CD14-positive monocyte (primary cell): ENCODE measurements around the gene NUBPL. TPM values are rescaled to one million over a fixed set of nuclear protein-coding genes. Genes with fewer than 3 reads are reported as not detected.

ENCODE experiments used
- DNase-seq, 3 donors: peaks; one replicate each; pipeline ENCODE4 v3.0.0-alpha.2; 2011 to 2022
- H2AFZ ChIP-seq: 2 replicates; pipeline ENCODE4 v1.6.0; 2012; ENCODE audit warnings: mild to moderate bottlenecking, low read depth, low read length, inconsistent platforms; ENCODE audit not compliant: insufficient read depth, poor library complexity, severe bottlenecking
- H3K27ac ChIP-seq, 2 donors: 1 replicate in 1 of 2; 2 replicates in 1 of 2; pipeline ENCODE4 v1.5.1; 2012 to 2013; ENCODE audit warnings: low read length in 2 of 2, control low read depth in 1 of 2, inconsistent platforms in 1 of 2, low read depth in 1 of 2, mild to moderate bottlenecking in 1 of 2
- H3K27me3 ChIP-seq, 2 donors: one replicate each; pipeline versions ENCODE4 v1.6.0 to v1.6.1; 2011 to 2013; ENCODE audit warnings: low read length in 2 of 2; ENCODE audit not compliant: control insufficient read depth in 2 of 2, insufficient read depth in 2 of 2
- H3K36me3 ChIP-seq, 2 donors: replicated peaks in 1 of 2; 1 replicate in 1 of 2; 2 replicates in 1 of 2; pipeline versions ENCODE4 v1.5.1 to v1.6.1; 2012 to 2013; ENCODE audit warnings: low read length in 2 of 2, control low read depth in 1 of 2, inconsistent platforms in 1 of 2, mild to moderate bottlenecking in 1 of 2; ENCODE audit not compliant: insufficient read depth in 2 of 2, control insufficient read depth in 1 of 2
- H3K4me1 ChIP-seq, 2 donors: 1 replicate in 1 of 2; 2 replicates in 1 of 2; pipeline versions ENCODE4 v1.5.1 to v1.6.1; 2012 to 2013; ENCODE audit warnings: low read length in 2 of 2, control low read depth in 1 of 2, inconsistent platforms in 1 of 2, mild to moderate bottlenecking in 1 of 2, moderate library complexity in 1 of 2; ENCODE audit not compliant: insufficient read depth in 2 of 2, control insufficient read depth in 1 of 2
- H3K4me2 ChIP-seq: replicated peaks from 2 replicates; pipeline ENCODE3; 2012; ENCODE audit warnings: low read length, moderate library complexity, mild to moderate bottlenecking; ENCODE audit not compliant: poor library complexity, severe bottlenecking; ENCODE audit errors: extremely low read depth
- H3K4me3 ChIP-seq, 3 experiments: fragments of 200-600 bp in 1 of 3; sonication (generic) in 1 of 3; replicated peaks in 1 of 3; 1 replicate in 2 of 3; 2 replicates in 1 of 3; pipeline ENCODE4 v1.5.1; 2011 to 2013; ENCODE audit warnings: low read length in 3 of 3, mild to moderate bottlenecking in 3 of 3, control low read depth in 2 of 3, low read depth in 2 of 3, inconsistent platforms in 1 of 3, moderate library complexity in 1 of 3
- H3K79me2 ChIP-seq: 2 replicates; pipeline ENCODE4 v1.6.0; 2012; ENCODE audit warnings: mild to moderate bottlenecking, control low read depth, inconsistent platforms, low read length, moderate library complexity; ENCODE audit not compliant: insufficient read depth
- H3K9ac ChIP-seq: 2 replicates; pipeline ENCODE4 v1.6.0; 2017; ENCODE audit warnings: low read length, mild to moderate bottlenecking; ENCODE audit not compliant: insufficient read depth, poor library complexity, severe bottlenecking
- H3K9me3 ChIP-seq, 2 donors: replicated peaks in 1 of 2; 1 replicate in 1 of 2; 2 replicates in 1 of 2; pipeline versions ENCODE4 v1.5.1 to v1.6.1; 2012 to 2013; ENCODE audit warnings: low read length in 2 of 2, control low read depth in 1 of 2; ENCODE audit not compliant: control insufficient read depth in 1 of 2, insufficient read depth in 1 of 2
- H4K20me1 ChIP-seq: 2 replicates; pipeline ENCODE4 v1.6.0; 2012; ENCODE audit warnings: mild to moderate bottlenecking, low read length, control low read depth, moderate library complexity; ENCODE audit not compliant: insufficient read depth
- H3K27ac Mint-ChIP-seq, 7 donors: one replicate each; pipeline ENCODE4 v1.8.0; 2020; ENCODE audit warnings: mild to moderate bottlenecking in 7 of 7, mixed read lengths in 7 of 7, moderate library complexity in 6 of 7, inconsistent platforms in 2 of 7
- H3K27me3 Mint-ChIP-seq, 3 donors: one replicate each; pipeline ENCODE4 v1.8.0; 2021 to 2022; ENCODE audit warnings: low read depth in 3 of 3, mild to moderate bottlenecking in 3 of 3, mixed read lengths in 3 of 3, moderate library complexity in 3 of 3, inconsistent platforms in 1 of 3
- H3K36me3 Mint-ChIP-seq, 2 donors: one replicate each; pipeline ENCODE4 v1.8.0; 2020; ENCODE audit warnings: mixed read lengths in 2 of 2, inconsistent platforms in 1 of 2, mild to moderate bottlenecking in 1 of 2
- H3K4me1 Mint-ChIP-seq: one replicate; pipeline ENCODE4 v1.8.0; 2020; ENCODE audit warnings: mild to moderate bottlenecking, mixed read lengths
- H3K4me3 Mint-ChIP-seq, 2 donors: one replicate each; pipeline ENCODE4 v1.8.0; 2020; ENCODE audit warnings: mild to moderate bottlenecking in 2 of 2, mixed read lengths in 2 of 2, moderate library complexity in 1 of 2
- H3K9me3 Mint-ChIP-seq, 7 donors: one replicate each; pipeline ENCODE4 v1.8.0; 2020 to 2022; ENCODE audit warnings: mixed read lengths in 7 of 7, mild to moderate bottlenecking in 6 of 7, moderate library complexity in 6 of 7, inconsistent platforms in 2 of 7
- CTCF ChIP-seq: fragments of 200-600 bp; IDR thresholded peaks from one replicate; pipeline ENCODE4 v1.8.0; 2022; ENCODE audit warnings: antibody characterized with exemption, mild to moderate bottlenecking
- WGBS: methylation state at CpG from one replicate; pipeline ENCODE4 v1.1.5; 2013; ENCODE audit warnings: missing lambda C conversion rate; ENCODE audit not compliant: insufficient coverage; 5-methylcytosine and 5-hydroxymethylcytosine counted together
- intact Hi-C, 2 donors: fragments of 100-400 bp; cut with micrococcal nuclease; formaldehyde crosslinking; loops; one replicate each; pipeline versions ENCODE4 v1.15.0 to v1.15.1; 2023
- polyA plus RNA-seq, 3 donors: library from polyadenylated mRNA; depleted of rRNA in 1 of 3; unstranded in 2 of 3; stranded (reverse) in 1 of 3; fragments of 300-500 nt in 2 of 3; fragments of >200 nt in 1 of 3; fragmentation: Illumina TruSeq in 2 of 3; gene quantifications; 1 replicate in 2 of 3; 2 replicates in 1 of 3; pipeline ENCODE4 v1.2.3, GENCODE V29; 2012 to 2021

NUBPL gene
- polyA plus RNA-seq, 3 donors, result 0.75 to 2.4 (median 2.3) TPM

DNA sequence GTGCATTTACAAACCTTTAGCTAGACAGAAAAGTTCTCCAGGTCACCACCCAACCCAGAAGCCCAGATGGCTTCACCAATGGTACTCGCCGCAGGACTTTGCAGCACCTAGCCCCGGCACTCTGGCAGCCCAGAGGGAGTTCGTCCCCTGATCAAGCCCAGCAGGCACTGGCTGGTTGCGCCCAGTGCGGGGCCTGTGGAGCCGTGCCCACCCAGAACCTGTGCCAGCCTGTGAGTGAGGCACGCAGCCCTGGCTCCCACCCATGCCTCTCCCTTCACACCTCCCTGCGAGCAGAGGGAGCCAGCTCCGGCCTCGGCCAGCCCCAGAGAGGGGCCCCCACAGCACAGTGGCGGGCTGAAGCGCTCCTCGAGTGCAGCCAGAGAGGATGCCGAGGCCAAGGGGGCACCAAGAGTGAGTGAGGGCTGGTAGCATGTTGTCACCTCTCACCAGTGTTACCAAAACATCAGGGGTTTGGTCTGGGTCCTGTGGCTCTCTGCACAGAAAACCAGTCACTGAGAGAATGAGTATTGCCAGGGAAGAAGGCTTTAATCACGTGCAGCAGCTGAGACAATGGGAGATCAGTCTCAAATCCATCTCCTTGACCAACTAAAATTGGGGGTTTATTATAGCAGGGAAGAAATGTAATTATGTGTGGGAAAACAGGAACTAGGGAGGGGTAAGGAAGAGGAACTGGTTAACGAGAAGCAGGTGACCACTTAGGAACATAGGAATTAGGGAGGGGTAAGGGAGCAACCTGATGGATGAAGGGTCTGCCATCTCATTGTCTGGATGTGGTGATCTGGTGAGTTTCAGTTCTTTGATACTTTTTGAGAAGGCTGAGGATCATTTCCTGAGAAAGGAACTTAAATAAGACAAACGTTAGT lies 151.3 kb downstream of the NUBPL start:
- Histone ChIP-seq H3K36me3 (no peaks in the 10 kb centered on the region), H3K4me3 (no peak overlapping the region), H3K27ac (no peak overlapping the region), H4K20me1 (no peaks in the 10 kb centered on the region), H3K9ac (no peak overlapping the region), H3K9me3 (peaks cover 11 to 21% of the 10 kb centered on the region in 2 donors), H3K4me1 (no peaks in the 10 kb centered on the region), H2AFZ (no peak overlapping the region), H3K4me2 (no peak overlapping the region), H3K79me2 (no peaks in the 10 kb centered on the region), H3K27me3 (no peaks in the 10 kb centered on the region)
- Mint-ChIP-seq H3K4me3 (no peak overlapping the region), H3K4me1 (no peaks in the 10 kb centered on the region), H3K27me3 (no peaks in the 10 kb centered on the region), H3K9me3 (peaks cover 22 to 38% (median 29%) of the 10 kb centered on the region in 7 donors), H3K36me3 (peaks cover 7 to 10% of the 10 kb centered on the region in 2 donors), H3K27ac (no peak overlapping the region)
- TF ChIP-seq CTCF, result no peak
- intact Hi-C loops, result no loop called here
- no peak for DNase-seq
- 82% methylated on average over 6 of the region's 18 CpGs for WGBS

DNA sequence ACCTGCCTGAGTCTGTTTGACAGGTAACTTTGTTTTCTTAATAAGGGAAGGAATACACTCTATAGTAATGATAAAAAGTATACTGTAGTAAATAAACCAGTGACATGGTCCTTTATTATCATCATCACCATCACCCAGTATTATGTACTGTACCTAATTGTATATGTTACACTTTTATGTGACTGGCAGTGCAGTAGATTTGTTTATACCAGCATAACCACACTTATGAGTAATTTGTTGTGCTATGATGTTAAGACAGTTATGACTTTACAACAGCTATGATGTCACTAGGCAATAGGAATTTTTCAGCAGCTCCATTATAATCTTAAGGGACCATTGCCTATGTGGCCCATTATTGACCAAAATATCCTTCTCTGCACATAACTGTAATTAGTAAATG lies 155.0 kb downstream of the NUBPL start:
- no peak overlapping the region for H3K27ac Mint-ChIP-seq
- TF ChIP-seq CTCF, result no peak
- no peak overlapping the region for H3K9ac ChIP-seq

More for the DNA sequence above, 155.0 kb downstream of the NUBPL start:
- Histone ChIP-seq H3K79me2 (no peaks in the 10 kb centered on the region), H3K36me3 (no peaks in the 10 kb centered on the region), H3K4me3 (no peak overlapping the region), H3K27me3 (no peaks in the 10 kb centered on the region), H4K20me1 (no peaks in the 10 kb centered on the region), H2AFZ (no peak overlapping the region), H3K27ac (no peak overlapping the region), H3K4me1 (no peaks in the 10 kb centered on the region), H3K4me2 (no peak overlapping the region), H3K9me3 (peaks cover 7 to 13% of the 10 kb centered on the region in 2 donors)
- Mint-ChIP-seq H3K4me1 (no peaks in the 10 kb centered on the region), H3K9me3 (peaks cover 8 to 13% (median 10%) of the 10 kb centered on the region in 7 donors), H3K27me3 (no peaks in the 10 kb centered on the region), H3K36me3 (peaks cover 4 to 5% of the 10 kb centered on the region in 2 donors), H3K4me3 (no peak overlapping the region)
- DNase-seq, result no peak
- intact Hi-C loops, result no loop called here
